Colonic mucosa (tissue), 4 donors: Measurements from ENCODE around the gene PPARA. TPM values are rescaled to one million over a fixed set of nuclear protein-coding genes. Genes with fewer than 3 reads are reported as not detected.

Source experiments
- DNase-seq: peaks from one replicate; pipeline ENCODE4 v3.0.0-alpha.2; 2020
- H3K27ac ChIP-seq: fragments of 200-600 bp; one replicate; pipeline ENCODE4 v1.8.0; 2021
- H3K27me3 ChIP-seq: fragments of 200-600 bp; one replicate; pipeline ENCODE4 v1.8.0; 2021
- H3K36me3 ChIP-seq: fragments of 200-600 bp; one replicate; pipeline ENCODE4 v1.8.0; 2021
- H3K4me1 ChIP-seq: fragments of 200-600 bp; one replicate; pipeline ENCODE4 v1.8.0; 2021; ENCODE audit warnings: mild to moderate bottlenecking
- H3K4me3 ChIP-seq: fragments of 200-600 bp; one replicate; pipeline ENCODE4 v1.8.0; 2021
- H3K9ac ChIP-seq, 2 donors: one replicate each; pipeline ENCODE4 v1.7.0; 2013; ENCODE audit warnings: control low read depth in 2 of 2, low read depth in 2 of 2, low read length in 2 of 2
- H3K9me3 ChIP-seq: fragments of 200-600 bp; one replicate; pipeline ENCODE4 v1.8.0; 2021
- intact Hi-C: fragments of 100-400 bp; cut with DNase I; formaldehyde crosslinking; loops from one replicate; pipeline ENCODE4 v1.14.1; 2022
- total RNA-seq, 2 donors: library from RNA; stranded (reverse); fragmentation: NEBNext Ultra II Directional in 1 of 2; extraction: Animal tissue kit (Norgen Biotek cat#: 25700) in 1 of 2; gene quantifications; one replicate each; pipeline ENCODE4 v1.2.1, GENCODE V29; 2021
- TF ChIP-seq, protein P1 (sequence below): fragments of 200-600 bp; IDR thresholded peaks from one replicate; pipeline ENCODE4 v1.8.0; 2022; ENCODE audit warnings: antibody characterized with exemption, mild to moderate bottlenecking
- donor health status: healthy.
- donor health status: DM: no; HTN: no; CAD: no.
- donor health status: DM: no; HTN: no; CAD: no.

The PPARA gene
- total RNA-seq, 2 donors from 2014 or later, result 59.8 to 74.8 TPM

DNA sequence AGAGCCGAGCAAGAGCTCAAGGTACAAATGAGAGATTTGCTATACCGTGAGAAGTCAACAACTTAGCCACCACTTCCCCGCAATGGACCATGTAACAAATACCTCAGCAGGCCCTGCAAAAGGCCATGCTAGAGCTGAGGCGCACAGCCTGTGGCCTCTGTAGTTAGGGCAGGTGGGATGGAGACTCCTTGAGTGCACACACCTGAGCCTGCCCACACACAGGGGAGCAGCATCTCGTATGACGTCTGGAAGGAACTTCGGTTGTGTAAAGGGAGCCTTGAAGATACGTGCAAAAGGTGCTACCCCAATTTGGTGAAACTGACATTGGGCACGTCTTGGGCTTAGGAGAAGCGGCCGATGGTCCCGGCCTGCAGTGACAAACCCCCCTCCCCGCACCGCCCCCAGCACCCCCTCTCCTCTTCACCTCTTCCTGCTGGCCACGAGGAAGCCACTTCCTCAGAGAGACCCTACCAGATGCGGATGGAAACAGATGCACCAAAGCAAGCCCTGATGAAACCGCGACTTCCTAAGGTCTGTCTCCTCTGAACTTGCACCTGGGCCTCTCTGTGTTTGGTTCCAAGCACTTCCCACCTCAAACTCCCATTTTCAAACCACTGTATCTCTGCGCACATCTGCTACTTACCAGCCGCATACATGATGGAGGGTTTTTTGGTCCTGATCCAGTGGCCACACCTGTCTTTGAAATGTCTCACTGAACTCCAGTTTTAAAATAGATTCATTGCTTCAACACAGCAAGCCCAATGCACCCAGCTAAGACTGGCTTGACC is 89.1 kb downstream of the PPARA start:
- no peak for DNase-seq

GRCh38 chr22:46240073-46240472 is 89.7 kb downstream of the PPARA start:
- H3K9me3 ChIP-seq, result no peaks in the 10 kb centered on the region
- peaks cover 4% of the 10 kb centered on the region for H3K36me3 ChIP-seq
- no peak overlapping the region for H3K27ac ChIP-seq
- intact Hi-C loops, result loop anchor here (10.0 kb wide), 1 partner anchor 115 kb away; no protein-coding TSS in a partner anchor
- H3K9ac ChIP-seq, result no peak overlapping the region
- no peak for DNase-seq
- no peaks in the 10 kb centered on the region for H3K27me3 ChIP-seq
- no peaks in the 10 kb centered on the region for H3K4me1 ChIP-seq
- no peak overlapping the region for H3K4me3 ChIP-seq
- TF ChIP-seq, protein P1, sequence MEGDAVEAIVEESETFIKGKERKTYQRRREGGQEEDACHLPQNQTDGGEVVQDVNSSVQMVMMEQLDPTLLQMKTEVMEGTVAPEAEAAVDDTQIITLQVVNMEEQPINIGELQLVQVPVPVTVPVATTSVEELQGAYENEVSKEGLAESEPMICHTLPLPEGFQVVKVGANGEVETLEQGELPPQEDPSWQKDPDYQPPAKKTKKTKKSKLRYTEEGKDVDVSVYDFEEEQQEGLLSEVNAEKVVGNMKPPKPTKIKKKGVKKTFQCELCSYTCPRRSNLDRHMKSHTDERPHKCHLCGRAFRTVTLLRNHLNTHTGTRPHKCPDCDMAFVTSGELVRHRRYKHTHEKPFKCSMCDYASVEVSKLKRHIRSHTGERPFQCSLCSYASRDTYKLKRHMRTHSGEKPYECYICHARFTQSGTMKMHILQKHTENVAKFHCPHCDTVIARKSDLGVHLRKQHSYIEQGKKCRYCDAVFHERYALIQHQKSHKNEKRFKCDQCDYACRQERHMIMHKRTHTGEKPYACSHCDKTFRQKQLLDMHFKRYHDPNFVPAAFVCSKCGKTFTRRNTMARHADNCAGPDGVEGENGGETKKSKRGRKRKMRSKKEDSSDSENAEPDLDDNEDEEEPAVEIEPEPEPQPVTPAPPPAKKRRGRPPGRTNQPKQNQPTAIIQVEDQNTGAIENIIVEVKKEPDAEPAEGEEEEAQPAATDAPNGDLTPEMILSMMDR, result no peak

More for the DNA sequence above, 89.1 kb downstream of the PPARA start:
- TF ChIP-seq, protein P1, result no peak
- intact Hi-C loops, result loop anchor here (10.0 kb wide), 1 partner anchor 115 kb away; no protein-coding TSS in a partner anchor
- H3K36me3 ChIP-seq, result peaks cover 4% of the 10 kb centered on the region
- H3K9ac ChIP-seq, result no peak overlapping the region
- H3K4me1 ChIP-seq, result no peaks in the 10 kb centered on the region
- no peak overlapping the region for H3K27ac ChIP-seq
- no peaks in the 10 kb centered on the region for H3K9me3 ChIP-seq
- no peak overlapping the region for H3K4me3 ChIP-seq
- no peaks in the 10 kb centered on the region for H3K27me3 ChIP-seq

- Histone ChIP-seq H3K27me3 (no peaks in the 10 kb centered on the region), H3K4me3 (no peak overlapping the region), H3K4me1 (no peaks in the 10 kb centered on the region), H3K9ac (no peak overlapping the region), H3K36me3 (peaks cover 4% of the 10 kb centered on the region), H3K9me3 (no peaks in the 10 kb centered on the region), H3K27ac (no peak overlapping the region)
- intact Hi-C loops, result loop anchor here (10.0 kb wide), 1 partner anchor 116 kb away; no protein-coding TSS in a partner anchor
- TF ChIP-seq, protein P1, result no peak
- no peak for DNase-seq
These were observed 90.2 kb downstream of the PPARA start for GRCh38 chr22:46240506-46240905.

DNA sequence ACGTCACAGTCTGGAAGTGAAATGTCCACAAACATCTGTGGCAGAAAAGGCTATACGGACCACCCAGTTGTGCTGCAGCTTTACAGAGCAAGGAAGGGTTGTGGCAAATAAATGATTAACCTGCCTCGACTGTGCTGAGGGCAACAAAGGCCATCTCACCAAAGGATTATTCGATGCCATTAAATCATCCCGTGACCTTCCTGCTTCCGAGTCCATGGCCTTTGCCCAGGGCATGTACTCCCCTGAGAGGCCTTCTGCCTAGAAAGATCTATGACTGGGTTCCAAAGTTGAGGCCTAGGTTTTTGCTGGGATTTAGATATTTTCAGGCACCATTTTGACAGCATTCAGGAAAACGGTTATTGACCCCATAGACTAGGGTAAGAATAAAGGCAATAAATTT is 90.6 kb downstream of the PPARA start:
- Histone ChIP-seq H3K36me3 (peaks cover 4% of the 10 kb centered on the region), H3K9ac (no peak overlapping the region), H3K4me1 (no peaks in the 10 kb centered on the region), H3K9me3 (no peaks in the 10 kb centered on the region), H3K27ac (no peak overlapping the region), H3K4me3 (no peak overlapping the region), H3K27me3 (no peaks in the 10 kb centered on the region)
- DNase-seq, result no peak
- intact Hi-C loops, result loop anchor here (10.0 kb wide), 1 partner anchor 116 kb away; no protein-coding TSS in a partner anchor
- TF ChIP-seq, protein P1, result no peak

- DNase-seq, result no peak
- no peak overlapping the region for H3K27ac ChIP-seq
- intact Hi-C loops, result loop anchor here (10.0 kb wide), 1 partner anchor 117 kb away; no protein-coding TSS in a partner anchor
These were observed 91.2 kb downstream of the PPARA start for GRCh38 chr22:46241396-46242007.

More at GRCh38 chr22:46241396-46242007, 91.2 kb downstream of the PPARA start:
- Histone ChIP-seq H3K27me3 (no peaks in the 10 kb centered on the region), H3K4me3 (no peak overlapping the region), H3K9me3 (no peaks in the 10 kb centered on the region), H3K9ac (no peak overlapping the region), H3K4me1 (no peaks in the 10 kb centered on the region), H3K36me3 (no peaks in the 10 kb centered on the region)
- TF ChIP-seq, protein P1, result no peak
